NAMALWA (cell line): ENCODE results near the gene SMCR8.
A peak's percentile ranks its signal among the peaks of the same experiment; 100 is the strongest.
"Not testable (repeated sequence)": the region's sequence is repeated elsewhere in the genome, so short reads cannot be mapped to it uniquely, and the experiment has no call there.

Source experiments
- DNase-seq: peaks from one replicate; pipeline ENCODE4 v3.0.0-alpha.2; 2015; ENCODE audit warnings: low spot score

SMCR8 gene

GRCh38 chr17:18361837-18362697 lies 47.0 kb downstream of the SMCR8 start:
- no peak for DNase-seq

GRCh38 chr17:18362698-18363100 lies 47.6 kb downstream of the SMCR8 start:
- DNase-seq, result peak; percentile 32

GRCh38 chr17:18363101-18364049 lies 48.3 kb downstream of the SMCR8 start, which contains the start of gene SHMT1:
TSS of gene SHMT1 (minus strand) at chr17:18363550. CDS start at chr17:18355981, 7,569 bp downstream.
- peak; percentile 87 for DNase-seq

GRCh38 chr17:18364166-18364565 lies 49.1 kb downstream of the SMCR8 start:
- no peak for DNase-seq

- no peak for DNase-seq
Observed at GRCh38 chr17:18368946-18369345, 53.9 kb downstream of the SMCR8 start.

- DNase-seq, result no peak
Observed at GRCh38 chr17:18370761-18371160, 55.7 kb downstream of the SMCR8 start.

- DNase-seq, result no peak
Observed at GRCh38 chr17:18371455-18371854, 56.4 kb downstream of the SMCR8 start.

GRCh38 chr17:18373181-18373580 lies 58.1 kb downstream of the SMCR8 start:
- DNase-seq, result not testable (repeated sequence)

- no peak for DNase-seq
Observed at GRCh38 chr17:18374216-18374615, 59.1 kb downstream of the SMCR8 start.
